SK-N-MC (cell line): ENCODE data around the gene GPR137B.

Source experiments
- DNase-seq: peaks from one replicate; pipeline ENCODE4 v3.0.0-alpha.2; 2011; ENCODE audit warnings: low read depth, low spot score
- H3K27ac ChIP-seq: fragments of 200-600 bp; sonication (generic); 2 replicates; pipeline ENCODE4 v1.5.1; 2016; ENCODE audit warnings: mixed run types
- H3K36me3 ChIP-seq: fragments of 200-600 bp; sonication (generic); 2 replicates; pipeline ENCODE4 v1.6.1; 2017; ENCODE audit warnings: antibody characterized with exemption, low read length, mixed read lengths; ENCODE audit not compliant: insufficient read depth
- H3K4me3 ChIP-seq: fragments of 200-600 bp; sonication (generic); 2 replicates; pipeline ENCODE4 v1.5.1; 2016
- H3K9ac ChIP-seq: fragments of 200-600 bp; sonication (generic); 2 replicates; pipeline ENCODE4 v1.8.0; 2017; ENCODE audit warnings: mixed run types, mixed read lengths; ENCODE audit not compliant: insufficient read length
- H3K9me3 ChIP-seq: fragments of 200-600 bp; sonication (generic); 2 replicates; pipeline ENCODE4 v1.6.1; 2017; ENCODE audit warnings: low read depth, mild to moderate bottlenecking, antibody characterized with exemption, low read length, moderate library complexity, mixed read lengths
- EZH2 ChIP-seq: fragments of 200-600 bp; sonication (generic); IDR thresholded peaks from one replicate; pipeline ENCODE4 v1.6.1; 2017; ENCODE audit warnings: antibody characterized with exemption
- FOXP2 ChIP-seq: optimal IDR thresholded peaks from 2 replicates; pipeline ENCODE3; 2011; ENCODE audit warnings: mild to moderate bottlenecking, moderate library complexity; ENCODE audit not compliant: insufficient read depth; ENCODE audit errors: extremely low read length, control extremely low read depth
- POLR2AphosphoS5 ChIP-seq: IDR thresholded peaks from 2 replicates; pipeline ENCODE4 v1.6.1; 2012; ENCODE audit warnings: mild to moderate bottlenecking, low read depth, low read length, borderline replicate concordance

Gene GPR137B

DNA sequence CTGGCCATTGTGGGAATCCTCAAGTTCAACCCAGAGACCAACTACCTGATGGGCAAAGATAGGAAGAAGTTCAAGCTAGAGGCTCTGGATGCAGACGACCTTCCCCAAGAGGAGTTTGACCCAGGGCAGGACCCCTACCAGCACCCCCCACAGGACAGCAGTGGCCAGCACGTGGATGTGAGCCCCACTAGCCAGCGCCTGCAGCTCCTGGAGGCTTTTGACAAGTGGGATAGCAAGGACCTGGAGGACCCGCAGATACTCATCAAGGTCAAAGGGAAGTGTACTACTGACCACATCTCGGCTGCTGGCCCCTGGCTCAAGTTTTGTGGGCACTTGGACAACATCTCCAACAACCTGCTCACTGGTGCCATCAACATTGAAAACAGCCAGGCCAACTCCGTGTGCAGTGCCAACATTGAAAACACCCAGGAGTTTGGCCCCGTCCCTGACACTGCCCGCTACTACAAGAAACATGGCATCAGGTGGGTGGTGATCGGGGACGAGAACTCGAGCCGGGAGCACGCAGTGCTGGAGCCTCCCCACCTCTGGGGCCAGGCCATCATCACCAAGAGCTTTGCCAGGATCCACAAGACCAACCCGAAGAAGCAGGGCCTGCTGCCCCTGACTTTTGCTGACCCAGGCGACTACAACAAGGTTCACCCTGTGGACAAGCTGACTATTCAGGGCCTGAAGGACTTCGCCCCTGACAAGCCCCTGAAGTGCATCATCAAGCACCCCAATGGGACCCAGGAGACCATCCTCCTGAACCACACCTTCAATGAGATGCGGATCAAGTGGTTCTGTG is 30.6 kb upstream of the GPR137B start:
- DNase-seq: no peak
- Histone ChIP-seq H3K36me3 (no peaks in the 10 kb centered on the region), H3K4me3 (no peak overlapping the region), H3K9me3 (no peaks in the 10 kb centered on the region), H3K9ac (no peak overlapping the region), H3K27ac (no peak overlapping the region)
- TF ChIP-seq EZH2: no peak
- TF ChIP-seq FOXP2: no peak
- TF ChIP-seq POLR2AphosphoS5: no peak

DNA sequence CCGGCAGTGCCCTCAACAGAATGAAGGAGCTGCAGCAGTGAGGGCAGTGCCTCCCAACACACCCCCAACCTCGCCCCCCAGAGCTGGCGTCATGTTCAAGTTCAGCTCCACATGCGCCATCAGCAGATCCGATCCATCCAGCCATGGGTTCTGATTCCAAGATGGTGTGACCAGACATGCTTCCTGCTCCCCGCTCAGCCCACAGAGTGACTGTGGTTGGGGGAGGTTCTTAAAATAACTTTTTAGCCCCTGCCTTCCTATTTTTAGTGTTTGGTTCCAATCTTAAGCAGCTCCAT is 30.1 kb upstream of the GPR137B start:
- no peak overlapping the region for H3K27ac ChIP-seq
- H3K36me3 ChIP-seq: no peaks in the 10 kb centered on the region
- DNase-seq: no peak
- TF ChIP-seq POLR2AphosphoS5 (no peak), EZH2 (no peak), FOXP2 (no peak)
- no peak overlapping the region for H3K4me3 ChIP-seq
- H3K9me3 ChIP-seq: no peaks in the 10 kb centered on the region
- no peak overlapping the region for H3K9ac ChIP-seq

- H3K36me3 ChIP-seq: no peaks in the 10 kb centered on the region
- no peaks in the 10 kb centered on the region for H3K9me3 ChIP-seq
- TF ChIP-seq POLR2AphosphoS5 (no peak), FOXP2 (no peak)
- H3K9ac ChIP-seq: no peak overlapping the region
- H3K27ac ChIP-seq: no peak overlapping the region
- H3K4me3 ChIP-seq: no peak overlapping the region
- DNase-seq: no peak
Observed at GRCh38 chr1:236113324-236114032, 28.9 kb upstream of the GPR137B start.

GRCh38 chr1:236114076-236114747 is 28.1 kb upstream of the GPR137B start:
- H3K9me3 ChIP-seq: no peaks in the 10 kb centered on the region
- no peak overlapping the region for H3K27ac ChIP-seq
- H3K4me3 ChIP-seq: no peak overlapping the region
- DNase-seq: no peak
- no peak for TF ChIP-seq POLR2AphosphoS5
- TF ChIP-seq FOXP2: no peak
- no peak for TF ChIP-seq EZH2
- H3K36me3 ChIP-seq: no peaks in the 10 kb centered on the region
- no peak overlapping the region for H3K9ac ChIP-seq

GRCh38 chr1:236117710-236118109 is 24.6 kb upstream of the GPR137B start:
- no peak overlapping the region for H3K9ac ChIP-seq

GRCh38 chr1:236119943-236120484 is 22.3 kb upstream of the GPR137B start:
- H3K9ac ChIP-seq: no peak overlapping the region
- DNase-seq: no peak
- TF ChIP-seq FOXP2: no peak
- TF ChIP-seq EZH2: no peak
- no peak for TF ChIP-seq POLR2AphosphoS5
- H3K4me3 ChIP-seq: no peak overlapping the region
- no peak overlapping the region for H3K27ac ChIP-seq
- no peaks in the 10 kb centered on the region for H3K9me3 ChIP-seq
- no peaks in the 10 kb centered on the region for H3K36me3 ChIP-seq

More at GRCh38 chr1:236117710-236118109, 24.6 kb upstream of the GPR137B start:
- no peak overlapping the region for H3K4me3 ChIP-seq
- no peaks in the 10 kb centered on the region for H3K9me3 ChIP-seq
- DNase-seq: no peak
- H3K27ac ChIP-seq: no peak overlapping the region
- TF ChIP-seq POLR2AphosphoS5: no peak
- H3K36me3 ChIP-seq: no peaks in the 10 kb centered on the region

GRCh38 chr1:236120721-236121153 is 21.6 kb upstream of the GPR137B start:
- Histone ChIP-seq H3K36me3 (no peaks in the 10 kb centered on the region), H3K9me3 (no peaks in the 10 kb centered on the region), H3K27ac (no peak overlapping the region), H3K9ac (no peak overlapping the region), H3K4me3 (no peak overlapping the region)
- no peak for DNase-seq
- TF ChIP-seq POLR2AphosphoS5 (no peak), FOXP2 (no peak), EZH2 (no peak)

DNA sequence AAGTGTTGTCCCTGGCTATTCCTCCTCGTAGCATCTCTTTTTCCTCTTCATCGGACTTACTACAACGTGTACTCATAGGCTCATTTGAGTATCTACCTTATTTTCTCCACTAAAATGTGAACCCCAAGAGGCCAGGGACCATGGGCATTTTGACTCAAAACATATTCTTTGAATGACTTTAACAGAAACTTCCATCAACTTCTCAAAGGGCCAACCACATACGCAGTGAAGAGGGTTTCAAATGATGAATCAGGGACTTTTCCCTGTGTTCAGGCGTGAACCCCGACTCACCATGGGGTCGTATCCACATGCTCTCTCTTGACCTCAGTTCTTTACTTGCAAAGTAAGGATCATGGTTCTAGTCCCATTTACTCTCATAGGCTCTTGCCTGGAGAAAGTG is 20.2 kb upstream of the GPR137B start:
- no peak for TF ChIP-seq EZH2
- no peak for TF ChIP-seq POLR2AphosphoS5
- no peak for TF ChIP-seq FOXP2
- Histone ChIP-seq H3K27ac (no peak overlapping the region), H3K9ac (no peak overlapping the region)

More for the DNA sequence above, 20.2 kb upstream of the GPR137B start:
- Histone ChIP-seq H3K4me3 (no peak overlapping the region), H3K9me3 (no peaks in the 10 kb centered on the region), H3K36me3 (no peaks in the 10 kb centered on the region)
- DNase-seq: no peak
